Suppressor macrophage (primary cell): ENCODE results near the gene MACROD1.

Experiments used
- DNase-seq, 4 experiments: peaks; one replicate each; pipeline ENCODE4 v3.0.0-alpha.2; 2020 to 2022

The MACROD1 gene

GRCh38 chr11:64152841-64153691 lies 12.8 kb downstream of the MACROD1 start:
- peak; percentile 64 to 87 (median 80) for DNase-seq

- no peak for DNase-seq
Observed at GRCh38 chr11:64151337-64151736, 14.6 kb downstream of the MACROD1 start.

- no peak for DNase-seq
Observed at GRCh38 chr11:64150481-64151239, 15.3 kb downstream of the MACROD1 start.

- DNase-seq = no peak
Observed at GRCh38 chr11:64150051-64150450, 15.9 kb downstream of the MACROD1 start.

GRCh38 chr11:64148917-64149617 lies 16.8 kb downstream of the MACROD1 start:
- DNase-seq = no peak

- DNase-seq = peak; percentile 84 to 92 (median 88)
Observed at GRCh38 chr11:64148226-64148916, 17.5 kb downstream of the MACROD1 start.

- peak; percentile 79 to 88 (median 85) for DNase-seq
Observed at GRCh38 chr11:64146036-64146955, 19.6 kb downstream of the MACROD1 start.

- no peak for DNase-seq
Observed at GRCh38 chr11:64144587-64145472, 21.1 kb downstream of the MACROD1 start.

GRCh38 chr11:64141081-64141783 lies 24.7 kb downstream of the MACROD1 start:
- no peak for DNase-seq

- DNase-seq = no peak
Observed at GRCh38 chr11:64140082-64140481, 25.8 kb downstream of the MACROD1 start.

GRCh38 chr11:64139049-64139448 lies 26.9 kb downstream of the MACROD1 start:
- no peak for DNase-seq

GRCh38 chr11:64138398-64138797 lies 27.5 kb downstream of the MACROD1 start:
- no peak for DNase-seq

GRCh38 chr11:64136765-64137441 lies 29.0 kb downstream of the MACROD1 start:
- no peak for DNase-seq

- DNase-seq = no peak
Observed at GRCh38 chr11:64135711-64136110, 30.2 kb downstream of the MACROD1 start.

- no peak for DNase-seq
Observed at GRCh38 chr11:64134963-64135362, 30.9 kb downstream of the MACROD1 start.

GRCh38 chr11:64132982-64133705 lies 32.8 kb downstream of the MACROD1 start:
- no peak for DNase-seq

GRCh38 chr11:64132191-64132771 lies 33.6 kb downstream of the MACROD1 start:
- DNase-seq = no peak

- no peak for DNase-seq
Observed at GRCh38 chr11:64131683-64132190, 34.2 kb downstream of the MACROD1 start.
